IPS-15b (cell line): Measurements from ENCODE around the gene AMH.
A peak's percentile ranks its signal among the peaks of the same experiment; 100 is the strongest.

Experiments
- H3K27me3 ChIP-seq: one replicate; pipeline ENCODE4 v1.6.1; 2013; ENCODE audit warnings: low read length; ENCODE audit not compliant: control insufficient read depth, insufficient read depth
- H3K36me3 ChIP-seq: one replicate; pipeline ENCODE4 v1.6.1; 2013; ENCODE audit warnings: low read length; ENCODE audit not compliant: control insufficient read depth, insufficient read depth
- H3K4me1 ChIP-seq: one replicate; pipeline ENCODE4 v1.6.1; 2013; ENCODE audit warnings: mild to moderate bottlenecking, low read length; ENCODE audit not compliant: control insufficient read depth, insufficient read depth
- H3K4me3 ChIP-seq: one replicate; pipeline ENCODE4 v1.5.1; 2013; ENCODE audit warnings: low read depth, low read length
- H3K9ac ChIP-seq: one replicate; pipeline ENCODE4 v1.6.1; 2013; ENCODE audit warnings: low read depth, mild to moderate bottlenecking, low read length
- H3K9me3 ChIP-seq: one replicate; pipeline ENCODE4 v1.6.1; 2013; ENCODE audit warnings: mild to moderate bottlenecking, low read length; ENCODE audit not compliant: control insufficient read depth, insufficient read depth

AMH gene

GRCh38 chr19:2223959-2224358, 25.2 kb upstream of the AMH start:
- Histone ChIP-seq H3K9me3 (no peaks in the 10 kb centered on the region), H3K4me3 (no peak overlapping the region), H3K9ac (no peak overlapping the region), H3K4me1 (no peaks in the 10 kb centered on the region), H3K27me3 (no peaks in the 10 kb centered on the region), H3K36me3 (peaks cover 80% of the 10 kb centered on the region)

- Histone ChIP-seq H3K9me3 (no peaks in the 10 kb centered on the region), H3K36me3 (peaks cover 84% of the 10 kb centered on the region), H3K4me3 (no peak overlapping the region), H3K27me3 (no peaks in the 10 kb centered on the region), H3K4me1 (no peaks in the 10 kb centered on the region), H3K9ac (no peak overlapping the region)
Observed at GRCh38 chr19:2224754-2225349, 24.3 kb upstream of the AMH start.

- Histone ChIP-seq H3K27me3 (no peaks in the 10 kb centered on the region), H3K9me3 (no peaks in the 10 kb centered on the region), H3K36me3 (peaks cover 77% of the 10 kb centered on the region), H3K4me1 (no peaks in the 10 kb centered on the region), H3K4me3 (no peak overlapping the region), H3K9ac (no peak overlapping the region)
Observed at GRCh38 chr19:2225415-2226050, 23.6 kb upstream of the AMH start.

- Histone ChIP-seq H3K4me3 (no peak overlapping the region), H3K27me3 (no peaks in the 10 kb centered on the region), H3K9me3 (no peaks in the 10 kb centered on the region), H3K4me1 (no peaks in the 10 kb centered on the region), H3K36me3 (peaks cover 78% of the 10 kb centered on the region), H3K9ac (no peak overlapping the region)
Observed at GRCh38 chr19:2226051-2226839, 22.9 kb upstream of the AMH start.

- H3K4me1 ChIP-seq: no peaks in the 10 kb centered on the region
- peaks cover 76% of the 10 kb centered on the region for H3K36me3 ChIP-seq
- H3K9me3 ChIP-seq: no peaks in the 10 kb centered on the region
Observed at GRCh38 chr19:2226840-2227360, 22.2 kb upstream of the AMH start.

GRCh38 chr19:2227415-2228156, 21.5 kb upstream of the AMH start:
- no peaks in the 10 kb centered on the region for H3K9me3 ChIP-seq
- H3K9ac ChIP-seq: no peak overlapping the region
- H3K4me3 ChIP-seq: no peak overlapping the region
- peaks cover 70% of the 10 kb centered on the region for H3K36me3 ChIP-seq
- no peaks in the 10 kb centered on the region for H3K27me3 ChIP-seq
- H3K4me1 ChIP-seq: no peaks in the 10 kb centered on the region

More at GRCh38 chr19:2226840-2227360, 22.2 kb upstream of the AMH start:
- Histone ChIP-seq H3K9ac (no peak overlapping the region), H3K27me3 (no peaks in the 10 kb centered on the region), H3K4me3 (no peak overlapping the region)

GRCh38 chr19:2228157-2229030, 20.7 kb upstream of the AMH start:
- H3K4me1 ChIP-seq: no peaks in the 10 kb centered on the region
- peaks cover 72% of the 10 kb centered on the region for H3K36me3 ChIP-seq
- H3K27me3 ChIP-seq: no peaks in the 10 kb centered on the region
- no peak overlapping the region for H3K4me3 ChIP-seq
- H3K9ac ChIP-seq: peak overlapping the region; percentile 24
- no peaks in the 10 kb centered on the region for H3K9me3 ChIP-seq

- no peak overlapping the region for H3K4me3 ChIP-seq
- peak overlapping the region; percentile 24 for H3K9ac ChIP-seq
- no peaks in the 10 kb centered on the region for H3K27me3 ChIP-seq
- no peaks in the 10 kb centered on the region for H3K4me1 ChIP-seq
- H3K9me3 ChIP-seq: no peaks in the 10 kb centered on the region
- peaks cover 72% of the 10 kb centered on the region for H3K36me3 ChIP-seq
Observed at GRCh38 chr19:2229103-2230032, 19.8 kb upstream of the AMH start.

GRCh38 chr19:2230033-2230531, 19.0 kb upstream of the AMH start:
- H3K27me3 ChIP-seq: no peaks in the 10 kb centered on the region
- H3K9me3 ChIP-seq: no peaks in the 10 kb centered on the region
- no peak overlapping the region for H3K4me3 ChIP-seq
- H3K4me1 ChIP-seq: no peaks in the 10 kb centered on the region
- H3K36me3 ChIP-seq: peaks cover 65% of the 10 kb centered on the region
- no peak overlapping the region for H3K9ac ChIP-seq
